AG09319 (cell line): ENCODE measurements around the gene CYYR1.

ENCODE experiments used
- DNase-seq: peaks from one replicate; pipeline ENCODE4 v3.0.0-alpha.2; 2010; ENCODE audit warnings: low read depth; ENCODE audit errors: extremely low read depth
- TF ChIP-seq, protein P1 (sequence below): IDR thresholded peaks from 2 replicates; pipeline ENCODE4 v1.5.1; 2011; ENCODE audit warnings: low read depth, mild to moderate bottlenecking, inconsistent platforms, low read length, moderate library complexity

The CYYR1 gene

GRCh38 chr21:26515257-26515656 lies 57.8 kb downstream of the CYYR1 start:
- DNase-seq = no peak
- TF ChIP-seq, protein P1, sequence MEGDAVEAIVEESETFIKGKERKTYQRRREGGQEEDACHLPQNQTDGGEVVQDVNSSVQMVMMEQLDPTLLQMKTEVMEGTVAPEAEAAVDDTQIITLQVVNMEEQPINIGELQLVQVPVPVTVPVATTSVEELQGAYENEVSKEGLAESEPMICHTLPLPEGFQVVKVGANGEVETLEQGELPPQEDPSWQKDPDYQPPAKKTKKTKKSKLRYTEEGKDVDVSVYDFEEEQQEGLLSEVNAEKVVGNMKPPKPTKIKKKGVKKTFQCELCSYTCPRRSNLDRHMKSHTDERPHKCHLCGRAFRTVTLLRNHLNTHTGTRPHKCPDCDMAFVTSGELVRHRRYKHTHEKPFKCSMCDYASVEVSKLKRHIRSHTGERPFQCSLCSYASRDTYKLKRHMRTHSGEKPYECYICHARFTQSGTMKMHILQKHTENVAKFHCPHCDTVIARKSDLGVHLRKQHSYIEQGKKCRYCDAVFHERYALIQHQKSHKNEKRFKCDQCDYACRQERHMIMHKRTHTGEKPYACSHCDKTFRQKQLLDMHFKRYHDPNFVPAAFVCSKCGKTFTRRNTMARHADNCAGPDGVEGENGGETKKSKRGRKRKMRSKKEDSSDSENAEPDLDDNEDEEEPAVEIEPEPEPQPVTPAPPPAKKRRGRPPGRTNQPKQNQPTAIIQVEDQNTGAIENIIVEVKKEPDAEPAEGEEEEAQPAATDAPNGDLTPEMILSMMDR = no peak

DNA sequence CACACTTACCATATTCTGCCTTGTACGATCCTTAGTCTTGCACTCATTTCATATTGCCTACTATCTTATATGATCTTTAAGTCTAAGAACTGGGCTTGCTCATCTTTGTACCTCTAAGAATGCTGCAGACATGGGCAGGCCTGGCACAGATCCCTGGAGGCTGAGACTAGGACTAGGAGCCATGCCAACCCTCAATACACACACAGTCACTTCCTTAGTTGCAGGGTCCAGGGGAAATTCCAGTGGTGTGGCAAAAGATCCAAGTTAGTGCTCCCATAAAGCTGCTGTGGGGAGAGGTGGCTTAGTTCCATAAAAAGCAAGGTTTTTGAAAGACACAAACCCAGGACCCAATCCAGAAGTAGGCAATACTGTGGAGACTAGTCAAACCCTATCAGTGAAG lies 59.9 kb downstream of the CYYR1 start:
- no peak for DNase-seq
- TF ChIP-seq, protein P1 = no peak

DNA sequence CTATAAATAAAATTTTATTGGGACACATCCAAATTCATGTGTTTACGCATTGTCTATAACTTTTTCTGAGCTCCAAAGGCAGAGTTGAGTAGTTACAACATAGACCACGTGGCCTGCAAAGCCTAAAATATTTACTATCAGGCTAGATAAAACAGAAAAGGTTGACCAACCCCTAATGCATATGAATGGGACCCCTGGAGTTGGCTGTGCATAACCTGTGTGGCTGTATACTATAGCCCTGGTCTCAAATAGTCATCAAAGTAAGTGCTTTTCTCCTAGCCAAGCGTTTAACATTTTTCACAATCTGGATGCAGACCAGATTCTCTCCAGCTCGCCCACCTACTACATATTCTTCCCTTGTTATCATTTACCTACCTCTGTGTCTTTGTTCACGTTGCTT lies 60.4 kb downstream of the CYYR1 start:
- TF ChIP-seq, protein P1 = no peak

GRCh38 chr21:26508903-26509302 lies 64.2 kb downstream of the CYYR1 start:
- TF ChIP-seq, protein P1 = no peak

More for the DNA sequence above, 60.4 kb downstream of the CYYR1 start:
- DNase-seq = no peak

DNA sequence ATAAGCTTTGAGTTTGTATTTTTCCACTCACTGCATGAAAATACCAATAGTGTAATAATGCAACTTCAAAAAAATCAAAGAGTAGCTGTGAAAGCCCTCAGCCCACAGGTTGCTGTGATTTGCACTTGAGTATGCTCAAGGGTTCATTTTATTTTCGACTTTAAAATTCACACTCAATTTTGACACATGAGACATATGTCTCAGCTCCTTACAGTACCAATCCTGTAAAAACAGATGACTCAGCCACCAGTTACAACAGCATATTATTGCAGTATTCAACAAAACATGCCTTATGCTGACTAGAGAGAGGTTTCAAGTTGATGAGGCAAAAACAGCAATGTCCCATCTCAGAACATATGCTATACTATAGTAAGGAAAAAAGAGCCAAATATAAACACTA lies 66.1 kb downstream of the CYYR1 start:
- DNase-seq = no peak
- TF ChIP-seq, protein P1 = no peak

More at GRCh38 chr21:26508903-26509302, 64.2 kb downstream of the CYYR1 start:
- no peak for DNase-seq

DNA sequence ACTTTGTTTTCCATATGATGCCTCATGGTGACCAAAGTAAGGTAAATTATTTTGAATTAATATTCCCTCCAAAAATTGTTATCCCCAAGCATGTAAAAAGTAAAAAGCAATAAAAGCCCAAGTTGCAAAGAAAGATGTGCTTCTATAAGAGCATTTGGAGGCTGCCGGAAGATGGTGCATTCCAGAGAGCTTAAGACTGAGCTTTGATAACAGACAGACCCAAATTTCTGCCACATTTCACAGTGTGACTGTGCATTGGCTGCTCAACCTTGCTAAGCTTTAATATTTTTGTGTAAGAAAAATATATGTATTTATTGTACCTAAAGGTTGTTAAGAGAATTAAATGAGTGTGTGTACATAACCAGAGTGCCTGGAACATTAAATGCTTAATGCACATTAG lies 67.9 kb downstream of the CYYR1 start:
- no peak for DNase-seq
- TF ChIP-seq, protein P1 = no peak

- DNase-seq = no peak
- TF ChIP-seq, protein P1 = no peak
These were observed 69.7 kb downstream of the CYYR1 start for GRCh38 chr21:26503414-26503813.
